ENCODE measurements around the gene KIF1B.
"Not testable (repeated sequence)": the region's sequence is repeated elsewhere in the genome, so short reads cannot be mapped to it uniquely, and the experiment has no call there.

DNA sequence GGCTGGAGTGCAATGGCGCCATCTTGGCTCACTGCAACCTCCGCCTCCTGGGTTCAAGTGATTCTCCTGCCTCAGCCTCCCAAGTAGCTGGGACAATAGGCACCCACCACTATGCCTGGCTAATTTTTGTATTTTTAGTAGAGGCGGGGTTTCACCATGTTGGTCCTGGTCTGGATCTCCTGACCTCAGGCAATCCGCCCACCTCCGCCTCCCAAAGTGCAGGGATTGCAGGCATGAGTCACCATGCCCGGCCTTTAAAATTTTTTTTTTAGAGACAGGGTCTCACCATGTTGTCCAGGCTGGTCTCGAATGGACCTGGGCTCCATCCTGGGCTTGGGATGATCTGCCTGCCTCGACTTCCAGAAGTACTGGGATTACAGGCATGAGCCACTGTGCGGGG lies 49.2 kb downstream of the KIF1B start:
- not testable (repeated sequence) for TF ChIP-seq EZH2 (IDR thresholded peaks at IDR 0.05); POLR2AphosphoS5 (IDR thresholded peaks at IDR 0.05; ENCODE audit: borderline replicate concordance, low read depth, low read length); FOXP2 (optimal IDR thresholded peaks at IDR 0.05; ENCODE audit: control extremely low read depth, extremely low read length, insufficient read depth)
